H1 (cell line): Measurements from ENCODE around the gene BTC. TPM values are rescaled to one million over a fixed set of nuclear protein-coding genes. Genes with fewer than 3 reads are reported as not detected.

Experiments used
- ASH2L ChIP-seq: fragments of 200-600, 300-600 bp; sonication (generic); IDR thresholded peaks from one replicate; pipeline ENCODE4 v1.7.1; 2017; ENCODE audit warnings: low read length
- CREB1 ChIP-seq: IDR thresholded peaks from 2 replicates; pipeline ENCODE4 v1.6.1; 2012; ENCODE audit warnings: inconsistent platforms
- HDAC2 ChIP-seq, 2 experiments: fragments of 300-600 bp in 1 of 2; sonication (generic) in 1 of 2; IDR thresholded peaks; 2 replicates each; pipeline ENCODE4 v1.6.1; 2011 to 2012; ENCODE audit warnings: low read depth in 2 of 2, low read length in 2 of 2, mild to moderate bottlenecking in 2 of 2, moderate library complexity in 2 of 2, borderline replicate concordance in 1 of 2, inconsistent platforms in 1 of 2
- HDAC6 ChIP-seq: IDR thresholded peaks from one replicate; pipeline ENCODE4 v1.7.1; 2012; ENCODE audit warnings: low read depth, mild to moderate bottlenecking, inconsistent platforms, low read length, moderate library complexity
- JUN ChIP-seq: IDR thresholded peaks from 2 replicates; pipeline ENCODE4 v1.6.1; 2011; ENCODE audit warnings: low read depth, mild to moderate bottlenecking, improper control_type of control experiment, low read length
- JUND ChIP-seq: IDR thresholded peaks from 2 replicates; pipeline ENCODE4 v1.6.1; 2011; ENCODE audit warnings: mild to moderate bottlenecking, improper control_type of control experiment, low read length
- KDM4A ChIP-seq: IDR thresholded peaks from one replicate; pipeline ENCODE4 v1.7.1; 2012; ENCODE audit warnings: low read depth, mild to moderate bottlenecking, moderate library complexity, low read length, inconsistent platforms; ENCODE audit not compliant: severe bottlenecking
- POLR2A ChIP-seq, 2 experiments: IDR thresholded peaks; 1 replicate in 1 of 2; 2 replicates in 1 of 2; pipeline ENCODE4 v1.6.1; 2011; ENCODE audit warnings: low read depth in 2 of 2, low read length in 2 of 2, mild to moderate bottlenecking in 2 of 2; ENCODE audit errors: control extremely low read depth in 1 of 2
- RAD21 ChIP-seq, 2 experiments: IDR thresholded peaks in 1 of 2; conservative IDR thresholded peaks in 1 of 2; 2 replicates each; pipeline ENCODE4 v1.6.1; 2011; ENCODE audit warnings: low read depth in 2 of 2, low read length in 2 of 2, improper control_type of control experiment in 1 of 2, inconsistent platforms in 1 of 2, mild to moderate bottlenecking in 1 of 2, moderate library complexity in 1 of 2
- TAF7 ChIP-seq: optimal IDR thresholded peaks from 2 replicates; pipeline ENCODE3; 2011; ENCODE audit warnings: low read depth, mild to moderate bottlenecking, inconsistent platforms, low read length, moderate library complexity, borderline replicate concordance
- polyA plus RNA-seq, 7 experiments: library from polyadenylated mRNA; depleted of rRNA in 3 of 7; stranded (reverse) in 5 of 7; unstranded in 2 of 7; fragments of >200 nt in 5 of 7; fragments of 200-250 nt in 2 of 7; gene quantifications; 1 replicate in 5 of 7; 2 replicates in 1 of 7; 4 replicates in 1 of 7; pipeline versions ENCODE4 v1.2.1 to v1.2.3, GENCODE V29; 2011 to 2013; ENCODE audit warnings: missing spikeins in 2 of 7, mixed read lengths in 2 of 7
- total RNA-seq: library from RNA; stranded (reverse); fragmentation: NEBNext Ultra II Directional; extraction: Animal tissue kit (Norgen Biotek cat#: 25700); gene quantifications from 2 replicates; pipeline ENCODE4 v1.2.1, GENCODE V29; 2021
- TF ChIP-seq, protein P1 (sequence below): IDR thresholded peaks from 2 replicates; pipeline ENCODE4 v1.6.1; 2012; ENCODE audit warnings: inconsistent platforms

Gene BTC
- total and polyA plus RNA-seq, 2 of the 8 experiments (the other 6 are each of a cell fraction or from before 2014, with no cell fraction given): 0.09 TPM; not detected in 1

GRCh38 chr4:74794382-74795010, at the start of gene BTC (continued):
- 0 out of 4 replicates have a peak, but pooled peaks have one; percentile 17 to 46 for TF ChIP-seq HDAC2 (IDR thresholded peaks at IDR 0.05; ENCODE audit: borderline replicate concordance in 1 of 2, low read depth in 2 of 2, low read length in 2 of 2)
- TF ChIP-seq KDM4A: peak; percentile 61
- no peak for TF ChIP-seq TAF7
- TF ChIP-seq JUN: no peak
- peak; percentile 4 to 34; a peak in 2 of 4 replicates for TF ChIP-seq RAD21 (IDR thresholded peaks at IDR 0.05 in 1 of 2, conservative IDR thresholded peaks at IDR 0.05 in 1 of 2; ENCODE audit: low read depth in 2 of 2, low read length in 2 of 2)
- TF ChIP-seq JUND: no peak
- TF ChIP-seq ASH2L: peak; percentile 60
- no peak for TF ChIP-seq HDAC6
- no peak for TF ChIP-seq CREB1
- TF ChIP-seq, protein P1, sequence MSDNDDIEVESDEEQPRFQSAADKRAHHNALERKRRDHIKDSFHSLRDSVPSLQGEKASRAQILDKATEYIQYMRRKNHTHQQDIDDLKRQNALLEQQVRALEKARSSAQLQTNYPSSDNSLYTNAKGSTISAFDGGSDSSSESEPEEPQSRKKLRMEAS: 0 out of 2 replicates have a peak, but pooled peaks have one; percentile 25
- no peak for TF ChIP-seq POLR2A (IDR thresholded peaks at IDR 0.05; ENCODE audit: control extremely low read depth in 1 of 2, low read depth in 2 of 2, low read length in 2 of 2)
- TF ChIP-seq, all 59 proteins: peak for 6
